Heart left ventricle (tissue), 13 donors: ENCODE data around the gene DNASE1L1.

Experiments used
- CTCF ChIP-seq, 12 donors: fragments of 200-600 bp; sonication (generic) in 4 of 12; IDR thresholded peaks; one replicate each; pipeline versions ENCODE4 v1.5.0 to v1.8.0; 2018 to 2022; ENCODE audit warnings: antibody characterized with exemption in 12 of 12, mild to moderate bottlenecking in 5 of 12
- POLR2A ChIP-seq, 2 donors: fragments of 450-650 bp; IDR thresholded peaks; one replicate each; pipeline ENCODE4 v1.6.1; 2017; ENCODE audit warnings: antibody characterized with exemption in 2 of 2, mild to moderate bottlenecking in 2 of 2, moderate library complexity in 2 of 2
- donor health status: ischemic (EF 13 %, LVEDD 7.1; RV severe dilation, severe dysfunction).
- donor health status: DM: no; HTN: yes; CAD: no.
- donor health status: DM: no; HTN: no; CAD: no.
- donor health status: ischemic (EF 25% LVEDD 6.9; RV normal size, moderate dysfunction).
- donor health status: ischemic (EF 25% LVEDD 5.7; RV mildly dilated, moderate dysfunction).
- donor health status: ischemic (EF 35%, LVEDD 5.7; RV mildly dilated, moderate dysfunction).
- donor health status: nonischemic (EF 11% LVEDD 7.7; RV severe dilation, severe dysfunction).
- donor health status: DM: yes; HTN: yes; CAD: no.
- donor health status: PGD.
- donor health status: ischemic (EF 29% LVEDD 5.4; RV normal size, mild dysfunction).
- donor health status: nonischemic (EF 23%, LVEDD 6.1; RV moderate dilation, normal function).

GRCh38 chrX:154443992-154444754 lies 35.1 kb upstream of the DNASE1L1 start, which contains the start of gene FAM50A:
- TF ChIP-seq CTCF (IDR thresholded peaks at IDR 0.05) (no peak), POLR2A (IDR thresholded peaks at IDR 0.05) (peak in 1 of 2 donors; percentile 6)
